Osteoblast (primary cell): ENCODE measurements around the gene OR13C2. TPM values are rescaled to one million over a fixed set of nuclear protein-coding genes. Genes with fewer than 3 reads are reported as not detected.
A peak's percentile ranks its signal among the peaks of the same experiment; 100 is the strongest.
"Not testable (repeated sequence)": the region's sequence is repeated elsewhere in the genome, so short reads cannot be mapped to it uniquely, and the experiment has no call there.

ENCODE experiments used
- DNase-seq: peaks from one replicate; pipeline ENCODE4 v3.0.0; 2011; ENCODE audit warnings: low spot score, mixed read lengths; ENCODE audit not compliant: insufficient read length; ENCODE audit errors: missing footprints
- H2AFZ ChIP-seq: 2 replicates; pipeline ENCODE4 v1.6.0; 2011; ENCODE audit warnings: mild to moderate bottlenecking, low read length
- H3K27ac ChIP-seq: 2 replicates; pipeline ENCODE4 v1.5.1; 2011; ENCODE audit warnings: mild to moderate bottlenecking, low read depth, low read length, moderate library complexity
- H3K27me3 ChIP-seq: 2 replicates; pipeline ENCODE4 v1.6.0; 2012; ENCODE audit warnings: mild to moderate bottlenecking, control low read depth, inconsistent platforms, low read length, moderate library complexity; ENCODE audit not compliant: insufficient read depth
- H3K36me3 ChIP-seq: 2 replicates; pipeline ENCODE4 v1.5.1; 2011; ENCODE audit warnings: mild to moderate bottlenecking, low read length, control low read depth, moderate library complexity; ENCODE audit not compliant: insufficient read depth
- H3K4me1 ChIP-seq: 2 replicates; pipeline ENCODE4 v1.5.1; 2011; ENCODE audit warnings: mild to moderate bottlenecking, low read length, control low read depth, moderate library complexity; ENCODE audit not compliant: insufficient read depth
- H3K4me2 ChIP-seq: 2 replicates; pipeline ENCODE4 v1.6.0; 2011; ENCODE audit warnings: mild to moderate bottlenecking, low read length; ENCODE audit not compliant: insufficient read depth
- H3K4me3 ChIP-seq: fragments of 200-600 bp; sonication (generic); 3 replicates; pipeline ENCODE4 v1.5.1; 2012; ENCODE audit warnings: mild to moderate bottlenecking, low read length, inconsistent platforms; ENCODE audit not compliant: insufficient read depth
- H3K79me2 ChIP-seq: 2 replicates; pipeline ENCODE4 v1.6.0; 2012; ENCODE audit warnings: mild to moderate bottlenecking, low read length, control low read depth, inconsistent platforms; ENCODE audit not compliant: insufficient read depth
- H3K9me3 ChIP-seq: 2 replicates; pipeline ENCODE4 v1.5.1; 2011; ENCODE audit warnings: low read depth, low read length, control low read depth
- H4K20me1 ChIP-seq: 2 replicates; pipeline ENCODE4 v1.6.0; 2012; ENCODE audit warnings: mild to moderate bottlenecking, low read length, control low read depth; ENCODE audit not compliant: insufficient read depth
- CTCF ChIP-seq: IDR thresholded peaks from 2 replicates; pipeline ENCODE4 v1.5.1; 2011; ENCODE audit warnings: mild to moderate bottlenecking, low read depth, low read length, moderate library complexity; ENCODE audit errors: extremely low read depth
- total RNA-seq: library from RNA; depleted of rRNA; stranded (reverse); fragments of >200 nt; gene quantifications from 2 replicates; pipeline ENCODE4 v1.2.3, GENCODE V29; 2012

OR13C2 gene
- not detected in 2 replicates for total RNA-seq

GRCh38 chr9:104605527-104605926 lies at the start of gene OR13C2:
OR13C2 (minus strand) TSS chr9:104605627; CDS start chr9:104605627, 0 bp downstream.
- not testable (repeated sequence) for DNase-seq, H3K4me2 ChIP-seq, H3K79me2 ChIP-seq, H3K4me3 ChIP-seq, H4K20me1 ChIP-seq, H3K27ac ChIP-seq, H3K9me3 ChIP-seq, H3K27me3 ChIP-seq, H2AFZ ChIP-seq, H3K4me1 ChIP-seq, H3K36me3 ChIP-seq

- no peaks in the 10 kb centered on the region for H3K4me1 ChIP-seq
- H2AFZ ChIP-seq: no peak overlapping the region
- no peaks in the 10 kb centered on the region for H4K20me1 ChIP-seq
- no peak for TF ChIP-seq CTCF
- no peaks in the 10 kb centered on the region for H3K36me3 ChIP-seq
- no peaks in the 10 kb centered on the region for H3K27me3 ChIP-seq
- H3K4me3 ChIP-seq: no peak overlapping the region
- DNase-seq: no peak
- H3K27ac ChIP-seq: no peak overlapping the region
- no peaks in the 10 kb centered on the region for H3K79me2 ChIP-seq
- H3K9me3 ChIP-seq: peaks cover 3% of the 10 kb centered on the region
- H3K4me2 ChIP-seq: no peak overlapping the region
These were observed 30.0 kb upstream of the OR13C2 start for GRCh38 chr9:104635456-104635855.

- H3K36me3 ChIP-seq: no peaks in the 10 kb centered on the region
- H2AFZ ChIP-seq: no peak overlapping the region
- H3K4me3 ChIP-seq: no peak overlapping the region
- no peaks in the 10 kb centered on the region for H3K79me2 ChIP-seq
- peaks cover 3% of the 10 kb centered on the region for H3K9me3 ChIP-seq
- no peak overlapping the region for H3K4me2 ChIP-seq
- DNase-seq: peak; percentile 13
- H3K27me3 ChIP-seq: no peaks in the 10 kb centered on the region
- TF ChIP-seq CTCF: no peak
- H3K4me1 ChIP-seq: no peaks in the 10 kb centered on the region
- H4K20me1 ChIP-seq: no peaks in the 10 kb centered on the region
- H3K27ac ChIP-seq: no peak overlapping the region
These were observed 28.6 kb upstream of the OR13C2 start for GRCh38 chr9:104633976-104634520.

- not testable (repeated sequence) for H3K4me3 ChIP-seq, H3K4me1 ChIP-seq, H3K79me2 ChIP-seq, DNase-seq, H3K4me2 ChIP-seq, H2AFZ ChIP-seq, H3K9me3 ChIP-seq, H3K36me3 ChIP-seq, H3K27me3 ChIP-seq, H4K20me1 ChIP-seq, H3K27ac ChIP-seq
These were observed 20.5 kb upstream of the OR13C2 start for GRCh38 chr9:104625964-104626363.

GRCh38 chr9:104618104-104618503 lies 12.7 kb upstream of the OR13C2 start, which contains the start of gene OR13C9:
OR13C9 (minus strand) TSS chr9:104618204; CDS start chr9:104618204, 0 bp downstream.
- Histone ChIP-seq H3K36me3 (no peaks in the 10 kb centered on the region), H4K20me1 (no peaks in the 10 kb centered on the region), H3K9me3 (no peaks in the 10 kb centered on the region), H3K4me2 (no peak within 1 kb of the TSS), H3K4me1 (no peaks in the 10 kb centered on the region), H3K27ac (no peak within 1 kb of the TSS), H2AFZ (no peak within 1 kb of the TSS), H3K4me3 (no peak within 1 kb of the TSS), H3K27me3 (no peaks in the 10 kb centered on the region), H3K79me2 (no peaks in the 10 kb centered on the region)
- TF ChIP-seq CTCF: no peak
- DNase-seq: no peak
